Fibroblast of gingiva (primary cell): ENCODE results near the gene STAT3.
"Not testable (repeated sequence)": the region's sequence is repeated elsewhere in the genome, so short reads cannot be mapped to it uniquely, and the experiment has no call there.

ENCODE experiments used
- DNase-seq: peaks from one replicate; pipeline ENCODE4 v3.0.0-alpha.2; 2011; ENCODE audit warnings: low read depth

The STAT3 gene

GRCh38 chr17:42386777-42387657, 1.2 kb downstream of the STAT3 start:
- peak; percentile 84 for DNase-seq

- DNase-seq, result no peak
These were observed 6.3 kb downstream of the STAT3 start for GRCh38 chr17:42381898-42382297.

- no peak for DNase-seq
These were observed 7.3 kb downstream of the STAT3 start for GRCh38 chr17:42380935-42381334.

- peak; percentile 10 for DNase-seq
These were observed 9.2 kb downstream of the STAT3 start for GRCh38 chr17:42378959-42379594.

- no peak for DNase-seq
These were observed 9.8 kb downstream of the STAT3 start for GRCh38 chr17:42378359-42378958.

- DNase-seq, result no peak
These were observed 14.3 kb downstream of the STAT3 start for GRCh38 chr17:42373896-42374295.

- no peak for DNase-seq
These were observed 16.1 kb downstream of the STAT3 start for GRCh38 chr17:42372142-42372541.

- DNase-seq, result not testable (repeated sequence)
These were observed 19.3 kb downstream of the STAT3 start for GRCh38 chr17:42368797-42369561.

- not testable (repeated sequence) for DNase-seq
These were observed 19.9 kb downstream of the STAT3 start for GRCh38 chr17:42368310-42368709.

GRCh38 chr17:42366176-42367023, 21.8 kb downstream of the STAT3 start:
- DNase-seq, result not testable (repeated sequence)

GRCh38 chr17:42365136-42365535, 23.1 kb downstream of the STAT3 start:
- DNase-seq, result peak; percentile 45

GRCh38 chr17:42363767-42364585, 24.3 kb downstream of the STAT3 start:
- peak; percentile 76 for DNase-seq

- DNase-seq, result no peak
These were observed 25.0 kb downstream of the STAT3 start for GRCh38 chr17:42363231-42363630.

GRCh38 chr17:42362245-42362961, 25.8 kb downstream of the STAT3 start:
- peak; percentile 17 for DNase-seq

GRCh38 chr17:42361781-42362186, 26.5 kb downstream of the STAT3 start:
- peak; percentile 8 for DNase-seq

GRCh38 chr17:42360388-42360787, 27.9 kb downstream of the STAT3 start:
- peak; percentile 55 for DNase-seq

- no peak for DNase-seq
These were observed 29.1 kb downstream of the STAT3 start for GRCh38 chr17:42359133-42359532.

GRCh38 chr17:42358434-42358833, 29.8 kb downstream of the STAT3 start:
- no peak for DNase-seq

- peak; percentile 87 for DNase-seq
These were observed 33.0 kb downstream of the STAT3 start for GRCh38 chr17:42354956-42355843.
